Measurements from ENCODE around the gene NMT1.

Gene NMT1

GRCh38 chr17:45155483-45155882, 94.4 kb downstream of the NMT1 start:
- no peak for DNase-seq (ENCODE audit: low spot score)

- DNase-seq (ENCODE audit: low spot score): no peak
Measured at GRCh38 chr17:45156242-45156641, 95.1 kb downstream of the NMT1 start.

Measured in HuH-7.5 (cell line).